ENCODE measurements around the gene DDX21.
"Not testable (repeated sequence)": the region's sequence is repeated elsewhere in the genome, so short reads cannot be mapped to it uniquely, and the experiment has no call there.

The DDX21 gene

GRCh38 chr10:68955832-68956532, at the start of gene DDX21:
DDX21 (plus strand) TSS chr10:68956170; CDS start chr10:68956226, 56 bp downstream.
- peak; percentile 96 for DNase-seq (ENCODE audit: low read depth)
- H3K9ac ChIP-seq (ENCODE audit: low read length) = peak within 1 kb of the TSS; percentile 97

GRCh38 chr10:68924593-68924992, 31.4 kb upstream of the DDX21 start:
- H3K9ac ChIP-seq (ENCODE audit: low read length) = no peak overlapping the region
- peaks cover 46% of the 10 kb centered on the region for H3K36me3 ChIP-seq (ENCODE audit: control insufficient read depth, insufficient read depth, low read length, severe bottlenecking)
- H3K4me3 ChIP-seq (ENCODE audit: low read length) = no peak overlapping the region
- no peaks in the 10 kb centered on the region for H3K27me3 ChIP-seq (replicated peaks; ENCODE audit: control insufficient read depth, insufficient read depth, low read length)
- no peaks in the 10 kb centered on the region for H3K9me3 ChIP-seq (ENCODE audit: control insufficient read depth, low read length)
- peak; percentile 34 for DNase-seq (ENCODE audit: low read depth)
- H3K4me1 ChIP-seq (ENCODE audit: control insufficient read depth, insufficient read depth, low read length) = no peaks in the 10 kb centered on the region

More at GRCh38 chr10:68955832-68956532, at the start of gene DDX21:
- Histone ChIP-seq H3K27me3 (replicated peaks; ENCODE audit: control insufficient read depth, insufficient read depth, low read length) (no peaks in the 10 kb centered on the region), H3K9me3 (ENCODE audit: control insufficient read depth, low read length) (no peaks in the 10 kb centered on the region), H3K4me3 (ENCODE audit: low read length) (peak within 1 kb of the TSS; percentile 96), H3K4me1 (ENCODE audit: control insufficient read depth, insufficient read depth, low read length) (peaks cover 30% of the 10 kb centered on the region), H3K36me3 (ENCODE audit: control insufficient read depth, insufficient read depth, low read length, severe bottlenecking) (peaks cover 21% of the 10 kb centered on the region)

GRCh38 chr10:68925489-68925888, 30.5 kb upstream of the DDX21 start:
- Histone ChIP-seq H3K9me3 (ENCODE audit: control insufficient read depth, low read length) (no peaks in the 10 kb centered on the region), H3K27me3 (replicated peaks; ENCODE audit: control insufficient read depth, insufficient read depth, low read length) (no peaks in the 10 kb centered on the region), H3K9ac (ENCODE audit: low read length) (no peak overlapping the region), H3K4me3 (ENCODE audit: low read length) (no peak overlapping the region), H3K36me3 (ENCODE audit: control insufficient read depth, insufficient read depth, low read length, severe bottlenecking) (peaks cover 43% of the 10 kb centered on the region), H3K4me1 (ENCODE audit: control insufficient read depth, insufficient read depth, low read length) (no peaks in the 10 kb centered on the region)
- DNase-seq (ENCODE audit: low read depth) = no peak

GRCh38 chr10:68929157-68929556, 26.8 kb upstream of the DDX21 start:
- H3K9ac ChIP-seq (ENCODE audit: low read length); H3K4me1 ChIP-seq (ENCODE audit: control insufficient read depth, insufficient read depth, low read length); H3K27me3 ChIP-seq (replicated peaks; ENCODE audit: control insufficient read depth, insufficient read depth, low read length); H3K9me3 ChIP-seq (ENCODE audit: control insufficient read depth, low read length); DNase-seq (ENCODE audit: low read depth); H3K4me3 ChIP-seq (ENCODE audit: low read length): not testable (repeated sequence)
- peaks cover 35% of the 10 kb centered on the region for H3K36me3 ChIP-seq (ENCODE audit: control insufficient read depth, insufficient read depth, low read length, severe bottlenecking)

- H3K36me3 ChIP-seq (ENCODE audit: control insufficient read depth, insufficient read depth, low read length, severe bottlenecking) = peaks cover 42% of the 10 kb centered on the region
- not testable (repeated sequence) for H3K27me3 ChIP-seq (replicated peaks; ENCODE audit: control insufficient read depth, insufficient read depth, low read length); H3K4me3 ChIP-seq (ENCODE audit: low read length); H3K9me3 ChIP-seq (ENCODE audit: control insufficient read depth, low read length); H3K9ac ChIP-seq (ENCODE audit: low read length); H3K4me1 ChIP-seq (ENCODE audit: control insufficient read depth, insufficient read depth, low read length); DNase-seq (ENCODE audit: low read depth)
These were observed 26.1 kb upstream of the DDX21 start for GRCh38 chr10:68929888-68930287.

GRCh38 chr10:68932860-68933259, 23.1 kb upstream of the DDX21 start:
- H3K9ac ChIP-seq (ENCODE audit: low read length); H3K4me1 ChIP-seq (ENCODE audit: control insufficient read depth, insufficient read depth, low read length); H3K27me3 ChIP-seq (replicated peaks; ENCODE audit: control insufficient read depth, insufficient read depth, low read length); H3K4me3 ChIP-seq (ENCODE audit: low read length); H3K9me3 ChIP-seq (ENCODE audit: control insufficient read depth, low read length); DNase-seq (ENCODE audit: low read depth): not testable (repeated sequence)
- H3K36me3 ChIP-seq (ENCODE audit: control insufficient read depth, insufficient read depth, low read length, severe bottlenecking) = peaks cover 45% of the 10 kb centered on the region

GRCh38 chr10:68934994-68935393, 21.0 kb upstream of the DDX21 start:
- H3K9me3 ChIP-seq (ENCODE audit: control insufficient read depth, low read length) = no peaks in the 10 kb centered on the region
- no peak for DNase-seq (ENCODE audit: low read depth)
- H3K4me3 ChIP-seq (ENCODE audit: low read length) = no peak overlapping the region
- H3K4me1 ChIP-seq (ENCODE audit: control insufficient read depth, insufficient read depth, low read length) = peaks cover 15% of the 10 kb centered on the region
- no peaks in the 10 kb centered on the region for H3K27me3 ChIP-seq (replicated peaks; ENCODE audit: control insufficient read depth, insufficient read depth, low read length)
- H3K9ac ChIP-seq (ENCODE audit: low read length) = no peak overlapping the region
- peaks cover 49% of the 10 kb centered on the region for H3K36me3 ChIP-seq (ENCODE audit: control insufficient read depth, insufficient read depth, low read length, severe bottlenecking)

- H3K4me1 ChIP-seq (ENCODE audit: control insufficient read depth, insufficient read depth, low read length) = peaks cover 15% of the 10 kb centered on the region
- no peaks in the 10 kb centered on the region for H3K27me3 ChIP-seq (replicated peaks; ENCODE audit: control insufficient read depth, insufficient read depth, low read length)
- H3K9ac ChIP-seq (ENCODE audit: low read length) = no peak overlapping the region
- H3K4me3 ChIP-seq (ENCODE audit: low read length) = no peak overlapping the region
- no peaks in the 10 kb centered on the region for H3K9me3 ChIP-seq (ENCODE audit: control insufficient read depth, low read length)
- no peak for DNase-seq (ENCODE audit: low read depth)
- peaks cover 41% of the 10 kb centered on the region for H3K36me3 ChIP-seq (ENCODE audit: control insufficient read depth, insufficient read depth, low read length, severe bottlenecking)
These were observed 17.9 kb upstream of the DDX21 start for GRCh38 chr10:68938117-68938516.

- no peak for DNase-seq (ENCODE audit: low read depth)
- peaks cover 49% of the 10 kb centered on the region for H3K36me3 ChIP-seq (ENCODE audit: control insufficient read depth, insufficient read depth, low read length, severe bottlenecking)
- no peak overlapping the region for H3K4me3 ChIP-seq (ENCODE audit: low read length)
- no peaks in the 10 kb centered on the region for H3K9me3 ChIP-seq (ENCODE audit: control insufficient read depth, low read length)
- peaks cover 15% of the 10 kb centered on the region for H3K4me1 ChIP-seq (ENCODE audit: control insufficient read depth, insufficient read depth, low read length)
- no peaks in the 10 kb centered on the region for H3K27me3 ChIP-seq (replicated peaks; ENCODE audit: control insufficient read depth, insufficient read depth, low read length)
- H3K9ac ChIP-seq (ENCODE audit: low read length) = no peak overlapping the region
These were observed 17.1 kb upstream of the DDX21 start for GRCh38 chr10:68938884-68939283.

- H3K4me1 ChIP-seq (ENCODE audit: control insufficient read depth, insufficient read depth, low read length) = peaks cover 15% of the 10 kb centered on the region
- H3K9me3 ChIP-seq (ENCODE audit: control insufficient read depth, low read length); H3K27me3 ChIP-seq (replicated peaks; ENCODE audit: control insufficient read depth, insufficient read depth, low read length); H3K9ac ChIP-seq (ENCODE audit: low read length); H3K4me3 ChIP-seq (ENCODE audit: low read length): not testable (repeated sequence)
- H3K36me3 ChIP-seq (ENCODE audit: control insufficient read depth, insufficient read depth, low read length, severe bottlenecking) = peaks cover 55% of the 10 kb centered on the region
- peak; percentile 24 for DNase-seq (ENCODE audit: low read depth)
These were observed 15.1 kb upstream of the DDX21 start for GRCh38 chr10:68940917-68941316.

- peaks cover 61% of the 10 kb centered on the region for H3K36me3 ChIP-seq (ENCODE audit: control insufficient read depth, insufficient read depth, low read length, severe bottlenecking)
- no peaks in the 10 kb centered on the region for H3K27me3 ChIP-seq (replicated peaks; ENCODE audit: control insufficient read depth, insufficient read depth, low read length)
- H3K9ac ChIP-seq (ENCODE audit: low read length) = no peak overlapping the region
- H3K4me1 ChIP-seq (ENCODE audit: control insufficient read depth, insufficient read depth, low read length) = peaks cover 6% of the 10 kb centered on the region
- no peaks in the 10 kb centered on the region for H3K9me3 ChIP-seq (ENCODE audit: control insufficient read depth, low read length)
- no peak for DNase-seq (ENCODE audit: low read depth)
- H3K4me3 ChIP-seq (ENCODE audit: low read length) = no peak overlapping the region
These were observed 5.4 kb upstream of the DDX21 start for GRCh38 chr10:68950598-68950997.

GRCh38 chr10:68954904-68955303, 1.1 kb upstream of the DDX21 start:
- Histone ChIP-seq H3K27me3 (replicated peaks; ENCODE audit: control insufficient read depth, insufficient read depth, low read length) (no peaks in the 10 kb centered on the region), H3K9ac (ENCODE audit: low read length) (peak overlapping the region; percentile 97), H3K9me3 (ENCODE audit: control insufficient read depth, low read length) (no peaks in the 10 kb centered on the region), H3K4me1 (ENCODE audit: control insufficient read depth, insufficient read depth, low read length) (peaks cover 29% of the 10 kb centered on the region), H3K36me3 (ENCODE audit: control insufficient read depth, insufficient read depth, low read length, severe bottlenecking) (peaks cover 25% of the 10 kb centered on the region), H3K4me3 (ENCODE audit: low read length) (peak overlapping the region; percentile 96)
- DNase-seq (ENCODE audit: low read depth) = no peak

Measured in adipocyte (in vitro differentiated cells).